Liver (tissue), 3 donors: Measurements from ENCODE around the gene OGN.

ENCODE experiments used
- CTCF ChIP-seq: fragments of 150-350 bp; IDR thresholded peaks from 2 replicates; pipeline ENCODE4 v1.5.1; 2017; ENCODE audit warnings: improper control_type of control experiment, low read depth, low read length; ENCODE audit not compliant: missing input control
- TAF1 ChIP-seq: conservative IDR thresholded peaks from 2 replicates; pipeline ENCODE4 v1.6.1; 2016; ENCODE audit warnings: antibody characterized with exemption, mild to moderate bottlenecking
- donor health status: healthy.
- donor health status: healthy.

DNA sequence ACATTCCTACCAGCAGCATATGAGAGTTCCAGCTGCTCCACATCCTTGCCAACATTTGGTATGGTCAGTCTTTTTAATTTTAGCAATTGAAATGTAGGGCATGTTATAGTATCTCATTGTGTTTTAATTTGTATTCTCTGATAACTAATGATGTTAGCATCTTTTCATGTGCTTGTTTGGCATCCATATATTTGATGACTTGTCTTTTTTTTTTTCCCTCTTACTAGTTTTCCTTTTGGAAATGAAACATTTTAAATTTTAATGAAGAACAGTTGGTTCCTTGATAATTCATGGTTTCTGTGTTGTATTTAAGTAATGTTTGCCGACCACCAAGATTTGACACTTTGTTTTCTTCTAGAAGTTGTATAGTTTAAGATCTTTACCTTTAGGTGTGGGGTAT, 8.8 kb downstream of the OGN start:
- TF ChIP-seq TAF1 (no peak), CTCF (no peak)
